SK-N-SH (cell line): Measurements from ENCODE around the gene ATP5F1D. TPM values are rescaled to one million over a fixed set of nuclear protein-coding genes. Genes with fewer than 3 reads are reported as not detected.

Experiments used
- CTCF ChIA-PET: fragments of 300-600, 350-600 bp; formaldehyde crosslinking; extraction: SDS; loops from one replicate; lab custom pipeline; 2021; lab: Yijun Ruan, JAX
- POLR2A ChIA-PET: fragments of 350-600 bp; sonication (Branson Sonifier 250); formaldehyde crosslinking; extraction: SDS; loops from one replicate; lab custom pipeline; 2020; ENCODE audit warnings: antibody characterized with exemption, inconsistent platforms; lab: Yijun Ruan, JAX
- DNase-seq: peaks from one replicate; pipeline ENCODE4 v3.0.0; 2012
- H2AFZ ChIP-seq: fragments of 200-600 bp; sonication (generic); 2 replicates; pipeline ENCODE4 v1.8.1; 2016; ENCODE audit warnings: antibody characterized with exemption, mild to moderate bottlenecking, low read depth
- H3F3A ChIP-seq: fragments of 200-600 bp; sonication (generic); replicated peaks from 2 replicates; pipeline ENCODE3; 2016; ENCODE audit warnings: antibody characterized with exemption, mild to moderate bottlenecking; ENCODE audit not compliant: insufficient read depth
- H3K27ac ChIP-seq, 2 experiments: fragments of 200-500 bp in 1 of 2; fragments of 200-600 bp in 1 of 2; sonication (Bioruptor generic) in 1 of 2; sonication (generic), shearing (Covaris generic) in 1 of 2; 2 replicates each; pipeline versions ENCODE4 v1.5.1 to v1.6.1; 2014 to 2016; ENCODE audit warnings: low read depth in 2 of 2, inconsistent platforms in 1 of 2, low read length in 1 of 2, mild to moderate bottlenecking in 1 of 2, mixed read lengths in 1 of 2
- H3K27me3 ChIP-seq: fragments of 200-600 bp; sonication (generic), shearing (Covaris generic); 2 replicates; pipeline ENCODE4 v1.6.1; 2016; ENCODE audit warnings: mixed run types; ENCODE audit not compliant: insufficient read depth
- H3K36me3 ChIP-seq, 2 experiments: fragments of 200-500 bp in 1 of 2; fragments of 200-600 bp in 1 of 2; sonication (Bioruptor generic) in 1 of 2; sonication (generic) in 1 of 2; replicated peaks in 1 of 2; 2 replicates each; pipeline versions ENCODE3 to v1.5.1; 2014 to 2016; ENCODE audit warnings: low read length in 1 of 2, mild to moderate bottlenecking in 1 of 2; ENCODE audit not compliant: insufficient read depth in 2 of 2, control insufficient read depth in 1 of 2
- H3K4me1 ChIP-seq, 2 experiments: fragments of 200-500 bp in 1 of 2; fragments of 200-600 bp in 1 of 2; sonication (Bioruptor generic) in 1 of 2; sonication (generic), shearing (Covaris generic) in 1 of 2; 2 replicates each; pipeline versions ENCODE4 v1.5.1 to v1.6.1; 2014 to 2016; ENCODE audit warnings: low read depth in 1 of 2, low read length in 1 of 2, mixed run types in 1 of 2; ENCODE audit not compliant: insufficient read depth in 2 of 2, control insufficient read depth in 1 of 2
- H3K4me2 ChIP-seq: fragments of 200-600 bp; sonication (generic), shearing (Covaris generic); 2 replicates; pipeline ENCODE4 v1.6.1; 2017; ENCODE audit warnings: mixed run types
- H3K4me3 ChIP-seq, 2 experiments: fragments of 200-500 bp in 1 of 2; fragments of 200-600 bp in 1 of 2; sonication (Bioruptor generic) in 1 of 2; sonication (generic), shearing (Covaris generic) in 1 of 2; 2 replicates each; pipeline versions ENCODE4 v1.5.1 to v1.8.1; 2014 to 2016; ENCODE audit warnings: low read depth in 2 of 2, inconsistent platforms in 1 of 2, low read length in 1 of 2, mild to moderate bottlenecking in 1 of 2, mixed read lengths in 1 of 2, moderate library complexity in 1 of 2
- H3K79me2 ChIP-seq: fragments of 200-600 bp; sonication (generic); 2 replicates; pipeline ENCODE4 v1.8.1; 2017; ENCODE audit warnings: mild to moderate bottlenecking; ENCODE audit not compliant: insufficient read depth
- H3K9ac ChIP-seq: fragments of 200-600 bp; sonication (generic); 2 replicates; pipeline ENCODE4 v1.6.1; 2017; ENCODE audit warnings: mixed run types
- H3K9me2 ChIP-seq: fragments of 200-600 bp; sonication (generic); 2 replicates; pipeline ENCODE4 v1.6.1; 2017; ENCODE audit warnings: mixed run types
- H3K9me3 ChIP-seq: fragments of 200-600 bp; sonication (generic); 2 replicates; pipeline ENCODE4 v1.6.1; 2017; ENCODE audit warnings: mixed run types, mild to moderate bottlenecking, moderate library complexity
- H4K20me1 ChIP-seq: fragments of 200-600 bp; sonication (generic); 2 replicates; pipeline ENCODE4 v1.6.1; 2017; ENCODE audit warnings: mild to moderate bottlenecking, mixed run types; ENCODE audit not compliant: insufficient read depth
- CTCF ChIP-seq: fragments of 200-600 bp; sonication (generic); IDR thresholded peaks from 2 replicates; pipeline ENCODE4 v1.6.1; 2017; ENCODE audit warnings: antibody characterized with exemption, mild to moderate bottlenecking, moderate library complexity
- EP300 ChIP-seq, 2 experiments: IDR thresholded peaks; 2 replicates each; pipeline versions ENCODE4 v1.4.0 to v1.6.1; 2012; ENCODE audit warnings: borderline replicate concordance in 1 of 2, low read depth in 1 of 2, low read length in 1 of 2
- EZH2phosphoT487 ChIP-seq: fragments of 200-600 bp; sonication (generic); IDR thresholded peaks from 2 replicates; pipeline ENCODE4 v1.6.1; 2017; ENCODE audit warnings: low read depth, mixed run types, mild to moderate bottlenecking, antibody characterized with exemption, moderate library complexity, borderline replicate concordance
- FOSL2 ChIP-seq: IDR thresholded peaks from 2 replicates; pipeline ENCODE4 v1.4.0; 2012; ENCODE audit warnings: low read depth, mild to moderate bottlenecking, moderate library complexity, borderline replicate concordance
- FOXM1 ChIP-seq: IDR thresholded peaks from 2 replicates; pipeline ENCODE4 v1.4.0; 2012; ENCODE audit warnings: low read depth, mild to moderate bottlenecking
- GATA2 ChIP-seq: sonication (generic); formaldehyde crosslinking; IDR thresholded peaks from 2 replicates; pipeline ENCODE4 v1.5.0; 2020; ENCODE audit warnings: mild to moderate bottlenecking, missing genetic modification reagents
- JUND ChIP-seq: IDR thresholded peaks from 2 replicates; pipeline ENCODE4 v1.4.0; 2012
- MAX ChIP-seq: IDR thresholded peaks from 2 replicates; pipeline ENCODE4 v1.4.0; 2012; ENCODE audit warnings: low read depth
- REST ChIP-seq: IDR thresholded peaks from 2 replicates; pipeline ENCODE4 v1.6.1; 2012; ENCODE audit warnings: mild to moderate bottlenecking, low read depth, low read length, moderate library complexity
- RFX5 ChIP-seq: IDR thresholded peaks from 2 replicates; pipeline ENCODE4 v1.6.1; 2012; ENCODE audit warnings: mild to moderate bottlenecking, improper control_type of control experiment, low read length
- RXRA ChIP-seq: IDR thresholded peaks from 2 replicates; pipeline ENCODE4 v1.4.0; 2012; ENCODE audit warnings: low read depth, mild to moderate bottlenecking, borderline replicate concordance
- SIN3A ChIP-seq: IDR thresholded peaks from 2 replicates; pipeline ENCODE4 v1.6.1; 2012; ENCODE audit warnings: low read depth, mild to moderate bottlenecking, low read length, moderate library complexity, borderline replicate concordance
- SMC3 ChIP-seq: IDR thresholded peaks from 2 replicates; pipeline ENCODE4 v1.6.1; 2012; ENCODE audit warnings: low read depth, low read length, improper control_type of control experiment
- TEAD4 ChIP-seq: IDR thresholded peaks from 2 replicates; pipeline ENCODE4 v1.4.0; 2012; ENCODE audit warnings: mild to moderate bottlenecking, borderline replicate concordance; ENCODE audit not compliant: insufficient read depth
- ZBTB33 ChIP-seq: IDR thresholded peaks from 2 replicates; pipeline ENCODE4 v1.4.0; 2012; ENCODE audit warnings: low read depth, borderline replicate concordance
- WGBS: methylation state at CpG from one replicate; pipeline ENCODE4 v1.1.6; 2017; ENCODE audit warnings: low lambda C conversion rate; 5-methylcytosine and 5-hydroxymethylcytosine counted together
- polyA plus RNA-seq, 3 experiments: library from polyadenylated mRNA; depleted of rRNA; stranded (reverse); fragments of >200 nt; gene quantifications; 2 replicates each; pipeline ENCODE4 v1.2.3, GENCODE V29; 2012

Gene ATP5F1D
- polyA plus RNA-seq, 1 of the 3 experiments (the other 2 are of a cell fraction) = 226 TPM

- Histone ChIP-seq H3K9me3 (no peaks in the 10 kb centered on the region), H3K9me2 (no peaks in the 10 kb centered on the region), H3K9ac (peak overlapping the region; percentile 98), H3K36me3 (peaks cover 37 to 45% of the 10 kb centered on the region in 2 experiments), H3K4me2 (peak overlapping the region; percentile 99), H3K27ac (peak overlapping the region; percentile 95 to 99), H2AFZ (no peak overlapping the region), H3F3A (peaks cover 51% of the 10 kb centered on the region), H4K20me1 (peaks cover 54% of the 10 kb centered on the region), H3K27me3 (no peaks in the 10 kb centered on the region), H3K4me3 (peak overlapping the region; percentile 79 to 86), H3K4me1 (peaks cover 21 to 26% of the 10 kb centered on the region in 2 experiments; a peak in 3 of 4 replicates), H3K79me2 (peaks cover 77% of the 10 kb centered on the region)
- ChIA-PET CTCF (interaction anchor here (0.8 to 18.6 kb wide), 6 partner anchors 10 to 139 kb away, joined by 3 to 594 read pairs (median 4); partner anchors contain the start of genes ATP5F1D and CIRBP), POLR2A (interaction anchor here (0.9 to 1.9 kb wide), 8 partner anchors 8 to 21 kb away, joined by 3 to 32 read pairs (median 4); partner anchors contain the start of genes ATP5F1D and CIRBP)
- 4% methylated on average over 17 of the region's 30 CpGs for WGBS
- TF ChIP-seq MAX (peak; percentile 8; the same call in 1 of the 2 replicates), JUND (peak; percentile 52), TEAD4 (peak; percentile 31; the same call in 1 of the 2 replicates), EZH2phosphoT487 (no peak), CTCF (no peak), EP300 (IDR thresholded peaks at IDR 0.05; ENCODE audit: borderline replicate concordance in 1 of 2, low read depth in 1 of 2, low read length in 1 of 2) (peak in 1 of 2 experiments; percentile 33; a peak in 1 of 4 replicates), REST (peak; percentile 30; the same call in 1 of the 2 replicates), SMC3 (no peak), FOXM1 (0 out of 2 replicates have a peak, but pooled peaks have one; percentile 17), GATA2 (no peak), RXRA (peak; percentile 24; the same call in 1 of the 2 replicates), RFX5 (no peak), FOSL2 (peak; percentile 51; the same call in 1 of the 2 replicates), ZBTB33 (no peak; the same call in 1 of the 2 replicates), SIN3A (no peak)
- DNase-seq = peak; percentile 55
These were observed 10.8 kb downstream of the ATP5F1D start for GRCh38 chr19:1252221-1252820.
